Umbilical cord (tissue), 2 donors: ENCODE results near the gene PERM1. TPM values are rescaled to one million over a fixed set of nuclear protein-coding genes. Genes with fewer than 3 reads are reported as not detected.
A peak's percentile ranks its signal among the peaks of the same experiment; 100 is the strongest.
"Not testable (repeated sequence)": the region's sequence is repeated elsewhere in the genome, so short reads cannot be mapped to it uniquely, and the experiment has no call there.

Source experiments
- DNase-seq: peaks from one replicate; pipeline ENCODE4 v3.0.0-alpha.2; 2015; ENCODE audit warnings: low spot score
- total RNA-seq: library from RNA; depleted of rRNA; stranded (reverse); fragments of >200 nt; gene quantifications from one replicate; pipeline ENCODE4 v1.2.3, GENCODE V29; 2014; ENCODE audit warnings: low replicate concordance; ENCODE audit not compliant: insufficient read depth

Gene PERM1
- total RNA-seq, 1 donor from 2014 or later, result 0.96 TPM

GRCh38 chr1:946811-947210 is 35.1 kb downstream of the PERM1 start:
- not testable (repeated sequence) for DNase-seq

GRCh38 chr1:945688-946556 is 36.0 kb downstream of the PERM1 start:
- no peak for DNase-seq

GRCh38 chr1:944341-945325 is 37.3 kb downstream of the PERM1 start:
- DNase-seq, result no peak

GRCh38 chr1:943545-944340 is 38.1 kb downstream of the PERM1 start:
- no peak for DNase-seq

GRCh38 chr1:942864-943533 is 38.9 kb downstream of the PERM1 start:
- peak; percentile 54 for DNase-seq

GRCh38 chr1:942411-942821 is 39.5 kb downstream of the PERM1 start:
- no peak for DNase-seq

- DNase-seq, result peak; percentile 88
Measured at GRCh38 chr1:941588-942383, 40.1 kb downstream of the PERM1 start.

- DNase-seq, result no peak
Measured at GRCh38 chr1:941015-941587, 40.8 kb downstream of the PERM1 start.

- peak; percentile 72 for DNase-seq
Measured at GRCh38 chr1:940107-941014, 41.5 kb downstream of the PERM1 start.

- DNase-seq, result no peak
Measured at GRCh38 chr1:939511-940106, 42.3 kb downstream of the PERM1 start.

GRCh38 chr1:938711-939489 is 43.0 kb downstream of the PERM1 start:
- no peak for DNase-seq

- no peak for DNase-seq
Measured at GRCh38 chr1:938088-938683, 43.7 kb downstream of the PERM1 start.

GRCh38 chr1:937521-937920 is 44.4 kb downstream of the PERM1 start:
- no peak for DNase-seq

GRCh38 chr1:936348-937264 is 45.3 kb downstream of the PERM1 start:
- no peak for DNase-seq

- peak; percentile 59 for DNase-seq
Measured at GRCh38 chr1:935751-936231, 46.1 kb downstream of the PERM1 start.
